GM21576 (cell line): Measurements from ENCODE around the gene ZMAT1.
"Not testable (repeated sequence)": the region's sequence is repeated elsewhere in the genome, so short reads cannot be mapped to it uniquely, and the experiment has no call there.

ENCODE experiments used
- ATAC-seq: cut with Tn5 transposase; IDR thresholded peaks from one replicate; pipeline ENCODE4 v1.9.1; 2021; ENCODE audit warnings: mild to moderate bottlenecking, moderate library complexity; ENCODE audit not compliant: unreplicated experiment

Gene ZMAT1

DNA sequence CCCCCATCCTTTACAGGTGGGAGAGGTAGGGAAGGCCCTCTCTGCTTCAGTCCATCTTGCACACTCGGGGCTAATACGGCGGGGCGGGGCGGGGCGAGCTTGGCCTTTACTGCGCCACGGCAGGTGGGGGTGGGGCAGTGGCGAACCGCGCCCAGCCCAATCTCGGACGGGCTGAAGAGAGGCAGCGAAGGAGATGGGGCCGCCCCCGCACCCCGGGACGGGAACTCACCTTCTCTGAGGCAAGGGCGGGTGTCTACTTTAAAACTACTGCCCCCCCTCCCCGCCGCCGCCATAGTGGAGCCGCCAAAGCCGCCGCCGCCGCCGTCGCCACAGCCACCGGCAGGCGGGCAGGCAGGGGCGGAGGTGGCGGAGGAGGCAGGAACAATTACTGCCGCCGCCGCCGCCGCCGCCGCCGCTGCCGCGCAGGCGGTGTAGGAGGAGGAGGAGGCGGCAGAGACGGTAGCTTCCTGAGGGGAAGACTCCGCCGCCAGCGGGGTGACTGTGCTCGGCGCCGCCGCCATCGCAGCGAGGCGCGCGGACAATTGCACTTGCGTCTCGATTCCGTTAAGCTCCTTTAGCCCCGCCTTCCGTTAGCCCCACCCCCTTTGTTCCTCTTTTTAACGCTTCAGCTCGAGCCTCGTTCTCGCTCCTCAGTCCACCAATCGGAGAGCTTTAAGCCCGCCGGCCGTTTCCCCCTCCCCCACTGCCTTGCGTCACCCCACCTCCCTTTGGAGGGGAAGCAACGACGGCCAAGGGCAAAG, at the start of gene ZMAT1:
Gene ZMAT1, minus strand, starts transcription at position 540 of the 761 bp plus-strand sequence. Its CDS starts 19 bp downstream, at position 521.
- ATAC-seq, result peak; percentile 81

DNA sequence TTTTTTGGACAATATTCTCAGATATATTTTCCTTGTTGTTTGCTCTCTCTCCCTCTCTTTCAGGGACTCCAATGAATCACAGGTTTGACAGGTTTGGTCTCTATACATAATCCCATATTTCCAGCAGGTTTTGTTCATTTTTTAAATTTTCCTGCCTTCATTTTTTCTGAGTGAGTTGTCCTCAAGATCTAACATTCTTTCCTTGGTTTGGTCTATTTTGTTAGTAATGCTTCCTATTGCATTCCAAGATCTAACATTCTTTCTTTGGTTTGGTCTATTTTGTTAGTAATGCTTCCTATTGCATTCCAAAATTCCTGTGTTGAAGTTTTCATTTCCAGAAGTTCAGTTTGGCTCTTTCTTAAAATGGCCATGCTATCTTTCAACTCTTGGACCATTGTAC, 45.3 kb upstream of the ZMAT1 start:
- no peak for ATAC-seq

- no peak for ATAC-seq
Observed at GRCh38 chrX:101973066-101973465, 41.2 kb upstream of the ZMAT1 start.

GRCh38 chrX:101964923-101965539, 33.2 kb upstream of the ZMAT1 start:
- not testable (repeated sequence) for ATAC-seq

DNA sequence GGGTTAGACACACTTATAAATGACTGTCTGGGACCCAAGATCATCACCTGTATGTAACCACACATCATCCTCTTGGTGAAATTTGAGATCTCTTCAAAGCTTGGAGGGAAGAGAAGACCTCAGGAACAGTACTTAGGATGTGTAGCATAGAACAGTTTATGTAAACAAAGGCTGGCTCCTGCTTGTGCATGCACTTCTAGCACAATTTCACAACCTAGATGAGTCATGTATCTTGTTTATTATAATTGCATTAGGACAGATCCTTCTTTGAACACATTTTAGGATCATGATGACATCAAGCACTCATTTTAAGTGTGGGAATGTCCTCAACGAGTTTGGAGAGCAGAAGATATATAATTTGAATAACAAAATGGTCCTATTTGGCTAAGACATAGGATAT, 26.3 kb upstream of the ZMAT1 start:
- no peak for ATAC-seq

DNA sequence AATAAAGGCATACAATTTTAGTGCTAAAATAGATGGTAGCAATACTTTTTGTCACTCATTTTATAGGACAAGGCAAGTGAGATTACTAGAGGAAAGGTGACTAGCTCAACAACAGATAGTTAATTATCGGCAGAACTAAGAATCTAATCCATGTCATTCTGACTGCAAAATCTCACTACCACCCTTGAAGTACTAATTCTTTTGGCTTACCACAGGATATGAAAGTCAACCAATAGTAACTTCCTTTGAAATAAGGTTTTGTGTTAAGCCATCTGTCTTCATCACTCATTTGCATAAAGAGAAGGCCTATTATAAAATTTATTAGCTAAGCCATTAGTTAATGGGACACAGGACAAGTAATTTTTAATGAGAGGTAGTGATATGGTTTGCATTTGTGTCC, 25.3 kb upstream of the ZMAT1 start:
- ATAC-seq, result no peak

DNA sequence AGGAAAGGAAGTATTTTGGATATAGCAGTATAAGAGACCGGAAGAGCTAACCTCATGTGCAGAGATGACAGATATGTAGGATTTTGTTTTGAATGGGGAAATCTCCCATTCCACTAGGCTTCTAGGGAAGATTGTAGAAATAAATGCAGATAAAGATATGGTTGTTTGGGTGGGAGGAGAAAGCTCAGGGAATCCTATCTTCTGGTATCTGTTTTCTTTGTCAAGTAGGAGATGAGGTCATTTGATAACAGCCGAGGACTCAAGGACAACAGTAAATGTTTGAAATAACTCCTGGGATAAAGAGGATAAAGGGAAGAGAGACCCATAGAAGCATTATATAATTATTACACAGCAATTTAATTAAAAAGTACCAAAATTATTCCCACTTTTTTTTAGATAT, 24.7 kb upstream of the ZMAT1 start:
- no peak for ATAC-seq

- no peak for ATAC-seq
Observed at GRCh38 chrX:101950581-101950980, 18.8 kb upstream of the ZMAT1 start.

DNA sequence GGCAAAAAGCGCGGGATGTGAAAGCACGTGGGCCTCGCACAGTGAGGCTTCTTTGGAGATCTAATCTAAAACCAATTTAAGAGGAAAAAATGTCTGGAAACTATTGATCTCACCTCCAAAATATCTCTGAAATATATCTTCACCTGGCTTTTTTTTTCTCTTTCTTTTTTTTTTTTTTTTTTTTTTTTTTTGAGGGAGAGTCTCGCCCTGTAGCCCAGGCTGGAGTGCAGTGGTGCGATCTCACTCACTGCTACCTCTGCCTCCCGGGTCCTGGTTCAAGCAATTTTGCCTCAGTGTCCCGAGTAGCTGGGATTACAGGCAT, 383 bp upstream of the ZMAT1 start:
- ATAC-seq, result no peak

- peak; percentile 15 for ATAC-seq
Observed at GRCh38 chrX:101931136-101931487, 715 bp downstream of the ZMAT1 start.

GRCh38 chrX:101925733-101926132, 6.1 kb downstream of the ZMAT1 start:
- ATAC-seq, result no peak

DNA sequence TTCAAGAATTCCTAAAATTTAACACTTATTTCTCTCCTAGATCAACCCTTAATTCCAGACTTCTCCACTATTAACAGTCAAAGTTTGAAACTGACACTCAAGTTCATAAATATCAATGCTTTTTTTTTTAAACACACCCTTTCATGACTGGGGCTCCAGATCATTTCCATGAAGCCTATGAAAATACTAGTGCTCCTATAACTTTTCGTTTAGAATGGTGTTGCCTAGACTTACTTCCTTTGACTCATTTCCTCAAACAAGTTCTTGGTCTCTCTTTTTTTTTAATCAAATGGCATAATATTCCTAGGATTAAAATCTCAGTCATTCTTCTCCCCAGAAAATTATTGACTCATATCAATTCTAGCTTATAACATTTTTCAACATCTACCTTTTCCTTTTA, 13.1 kb downstream of the ZMAT1 start:
- no peak for ATAC-seq

DNA sequence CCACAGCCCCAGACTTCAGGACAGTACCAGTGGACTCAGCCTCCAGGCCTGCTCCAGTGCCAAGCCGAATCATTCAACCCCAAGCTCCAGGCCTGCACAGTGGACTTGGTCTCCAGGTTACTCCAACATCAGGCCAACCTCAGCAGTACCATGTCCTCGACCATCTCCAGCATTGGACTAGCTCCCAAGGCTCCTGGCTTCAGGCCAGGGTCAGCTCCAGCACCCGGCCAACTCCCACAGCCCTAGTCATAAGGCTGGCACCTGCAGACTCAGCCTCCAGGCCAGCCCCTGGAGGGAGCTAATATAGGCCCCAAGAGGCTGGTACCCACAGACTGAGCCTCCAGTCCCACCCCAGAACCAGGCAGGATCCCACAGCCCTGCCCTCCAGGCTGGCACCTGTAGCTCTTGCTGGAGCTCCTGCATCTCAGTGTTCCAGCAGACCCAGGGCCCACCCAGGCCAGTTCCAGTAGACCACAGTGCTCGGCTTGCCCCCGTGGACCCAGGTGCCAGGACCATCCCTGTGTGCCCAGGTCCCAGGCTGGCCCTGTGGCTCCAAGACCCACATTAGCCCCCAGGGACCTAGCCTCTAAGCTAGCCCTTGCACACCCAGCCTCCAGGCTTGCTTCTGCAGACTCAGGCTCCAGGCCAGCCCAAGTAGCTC, 25.6 kb downstream of the ZMAT1 start:
- ATAC-seq, result no peak

GRCh38 chrX:101904996-101905395, 26.8 kb downstream of the ZMAT1 start:
- ATAC-seq, result no peak
